DOHH2 (cell line): ENCODE data around the gene MAL.

Experiments used
- CTCF ChIP-seq: fragments of 200-600 bp; sonication (generic); IDR thresholded peaks from one replicate; pipeline ENCODE4 v1.5.1; 2014; ENCODE audit warnings: antibody characterized with exemption, mild to moderate bottlenecking, low read depth, low read length; ENCODE audit not compliant: poor library complexity, severe bottlenecking
- EZH2phosphoT487 ChIP-seq: fragments of 200-600 bp; sonication (generic); IDR thresholded peaks from 2 replicates; pipeline ENCODE4 v1.6.1; 2017; ENCODE audit warnings: borderline replicate concordance, mild to moderate bottlenecking, antibody characterized with exemption, low read length, moderate library complexity, mixed read lengths

GRCh38 chr2:95058466-95058988, 33.0 kb downstream of the MAL start:
- no peak for TF ChIP-seq CTCF
- TF ChIP-seq EZH2phosphoT487: no peak
